Measurements from ENCODE around the gene TRIM31. TPM values are rescaled to one million over a fixed set of nuclear protein-coding genes. Genes with fewer than 3 reads are reported as not detected.
"Not testable (repeated sequence)": the region's sequence is repeated elsewhere in the genome, so short reads cannot be mapped to it uniquely, and the experiment has no call there.

Gene TRIM31
- polyA plus RNA-seq, 4 donors = 5.2 to 41.6 (median 32.7) TPM

- DNase-seq = peak; percentile 71 to 90
- WGBS, 3 donors = 16 to 52% (median 18%) methylated on average over 2 of the region's 2 CpGs
- H3K4me3 ChIP-seq (ENCODE audit: low read depth in 1 of 3, low read length in 3 of 3) = no peak overlapping the region
- H3K36me3 ChIP-seq (ENCODE audit: control insufficient read depth in 3 of 3, insufficient read depth in 2 of 3, low read depth in 1 of 3, low read length in 3 of 3) = peaks cover 0 to 12% (median 2%) of the 10 kb centered on the region in 3 donors
- FAIRE-seq = no peak
- no peaks in the 10 kb centered on the region for H3K9me3 ChIP-seq (ENCODE audit: control insufficient read depth in 2 of 2, insufficient read depth in 1 of 2, low read depth in 1 of 2, low read length in 1 of 2)
- peak overlapping the region in 1 of 3 donors; percentile 81 for H3K27ac ChIP-seq (ENCODE audit: low read depth in 1 of 3, low read length in 2 of 3)
- peaks cover 1 to 18% (median 4%) of the 10 kb centered on the region in 3 donors for H3K4me1 ChIP-seq (ENCODE audit: control insufficient read depth in 3 of 3, insufficient read depth in 2 of 3, low read depth in 1 of 3, low read length in 2 of 3)
- H3K27me3 ChIP-seq (ENCODE audit: control insufficient read depth in 3 of 3, insufficient read depth in 3 of 3, low read length in 3 of 3) = peaks cover 0 to 8% (median 0%) of the 10 kb centered on the region in 3 donors
These were observed 30.9 kb upstream of the TRIM31 start for GRCh38 chr6:30143780-30144179.

GRCh38 chr6:30142665-30143064 is 29.8 kb upstream of the TRIM31 start:
- Histone ChIP-seq H3K36me3 (ENCODE audit: control insufficient read depth in 3 of 3, insufficient read depth in 2 of 3, low read depth in 1 of 3, low read length in 3 of 3) (peaks cover 0 to 9% (median under 1%) of the 10 kb centered on the region in 3 donors), H3K4me3 (ENCODE audit: low read depth in 1 of 3, low read length in 3 of 3) (no peak overlapping the region), H3K9me3 (ENCODE audit: control insufficient read depth in 2 of 2, insufficient read depth in 1 of 2, low read depth in 1 of 2, low read length in 1 of 2) (no peaks in the 10 kb centered on the region), H3K27me3 (ENCODE audit: control insufficient read depth in 3 of 3, insufficient read depth in 3 of 3, low read length in 3 of 3) (peaks cover 0 to 8% (median 0%) of the 10 kb centered on the region in 3 donors), H3K4me1 (ENCODE audit: control insufficient read depth in 3 of 3, insufficient read depth in 2 of 3, low read depth in 1 of 3, low read length in 2 of 3) (peaks cover 1 to 22% (median 4%) of the 10 kb centered on the region in 3 donors), H3K27ac (ENCODE audit: low read depth in 1 of 3, low read length in 2 of 3) (no peak overlapping the region)
- WGBS, 3 donors = 65 to 76% (median 68%) methylated on average over 3 of the region's 3 CpGs
- FAIRE-seq (no peak), DNase-seq (no peak)

- 84 to 91% (median 90%) methylated on average over 8 of the region's 8 CpGs for WGBS, 3 donors
- not testable (repeated sequence) for H3K4me3 ChIP-seq (ENCODE audit: low read depth in 1 of 3, low read length in 3 of 3); H3K27ac ChIP-seq (ENCODE audit: low read depth in 1 of 3, low read length in 2 of 3); FAIRE-seq; H3K27me3 ChIP-seq (ENCODE audit: control insufficient read depth in 3 of 3, insufficient read depth in 3 of 3, low read length in 3 of 3); DNase-seq; H3K36me3 ChIP-seq (ENCODE audit: control insufficient read depth in 3 of 3, insufficient read depth in 2 of 3, low read depth in 1 of 3, low read length in 3 of 3); H3K9me3 ChIP-seq (ENCODE audit: control insufficient read depth in 2 of 2, insufficient read depth in 1 of 2, low read depth in 1 of 2, low read length in 1 of 2)
- peaks cover 1 to 37% (median 5%) of the 10 kb centered on the region in 3 donors for H3K4me1 ChIP-seq (ENCODE audit: control insufficient read depth in 3 of 3, insufficient read depth in 2 of 3, low read depth in 1 of 3, low read length in 2 of 3)
These were observed 27.4 kb upstream of the TRIM31 start for GRCh38 chr6:30140240-30140639.

- Histone ChIP-seq H3K4me1 (ENCODE audit: control insufficient read depth in 3 of 3, insufficient read depth in 2 of 3, low read depth in 1 of 3, low read length in 2 of 3) (peaks cover 0 to 39% (median 3%) of the 10 kb centered on the region in 3 donors), H3K36me3 (ENCODE audit: control insufficient read depth in 3 of 3, insufficient read depth in 2 of 3, low read depth in 1 of 3, low read length in 3 of 3) (no peaks in the 10 kb centered on the region), H3K4me3 (ENCODE audit: low read depth in 1 of 3, low read length in 3 of 3) (peak overlapping the region in 2 of 3 donors; percentile 17 to 44), H3K27ac (ENCODE audit: low read depth in 1 of 3, low read length in 2 of 3) (peak overlapping the region in 2 of 3 donors; percentile 75 to 77), H3K27me3 (ENCODE audit: control insufficient read depth in 3 of 3, insufficient read depth in 3 of 3, low read length in 3 of 3) (peaks cover 0 to 7% (median 0%) of the 10 kb centered on the region in 3 donors), H3K9me3 (ENCODE audit: control insufficient read depth in 2 of 2, insufficient read depth in 1 of 2, low read depth in 1 of 2, low read length in 1 of 2) (peaks cover 0 to 2% of the 10 kb centered on the region in 2 donors)
- DNase-seq (no peak), FAIRE-seq (no peak)
- 71 to 78% (median 72%) methylated on average over 11 of the region's 11 CpGs for WGBS, 3 donors
These were observed 23.8 kb upstream of the TRIM31 start for GRCh38 chr6:30136570-30137286.

- peak; percentile 91 to 95 for DNase-seq
- Histone ChIP-seq H3K9me3 (ENCODE audit: control insufficient read depth in 2 of 2, insufficient read depth in 1 of 2, low read depth in 1 of 2, low read length in 1 of 2) (peaks cover 0 to 2% of the 10 kb centered on the region in 2 donors), H3K36me3 (ENCODE audit: control insufficient read depth in 3 of 3, insufficient read depth in 2 of 3, low read depth in 1 of 3, low read length in 3 of 3) (no peaks in the 10 kb centered on the region), H3K4me3 (ENCODE audit: low read depth in 1 of 3, low read length in 3 of 3) (peak within 1 kb of the TSS in 2 of 3 donors; percentile 17 to 44), H3K4me1 (ENCODE audit: control insufficient read depth in 3 of 3, insufficient read depth in 2 of 3, low read depth in 1 of 3, low read length in 2 of 3) (peaks cover 0 to 47% (median 3%) of the 10 kb centered on the region in 3 donors), H3K27me3 (ENCODE audit: control insufficient read depth in 3 of 3, insufficient read depth in 3 of 3, low read length in 3 of 3) (peaks cover 0 to 3% (median 0%) of the 10 kb centered on the region in 3 donors), H3K27ac (ENCODE audit: low read depth in 1 of 3, low read length in 2 of 3) (peak within 1 kb of the TSS; percentile 75 to 77 (median 75))
- FAIRE-seq = no peak
- WGBS, 3 donors = 20 to 56% (median 25%) methylated on average over 4 of the region's 4 CpGs
These were observed 22.9 kb upstream of the TRIM31 start, which contains the start of gene TRIM40 for GRCh38 chr6:30135757-30136156. Gene TRIM40 (plus strand): TSS chr6:30136140. CDS start chr6:30137037, 897 bp downstream.

GRCh38 chr6:30135147-30135546 is 22.3 kb upstream of the TRIM31 start:
- H3K4me3 ChIP-seq (ENCODE audit: low read depth in 1 of 3, low read length in 3 of 3) = no peak overlapping the region
- H3K27me3 ChIP-seq (ENCODE audit: control insufficient read depth in 3 of 3, insufficient read depth in 3 of 3, low read length in 3 of 3) = peaks cover 0 to 3% (median 0%) of the 10 kb centered on the region in 3 donors
- H3K36me3 ChIP-seq (ENCODE audit: control insufficient read depth in 3 of 3, insufficient read depth in 2 of 3, low read depth in 1 of 3, low read length in 3 of 3) = no peaks in the 10 kb centered on the region
- 67 to 83% (median 77%) methylated on average over 2 of the region's 2 CpGs for WGBS, 3 donors
- FAIRE-seq = no peak
- H3K4me1 ChIP-seq (ENCODE audit: control insufficient read depth in 3 of 3, insufficient read depth in 2 of 3, low read depth in 1 of 3, low read length in 2 of 3) = peaks cover 0 to 53% (median 6%) of the 10 kb centered on the region in 3 donors
- peaks cover 0 to 2% of the 10 kb centered on the region in 2 donors for H3K9me3 ChIP-seq (ENCODE audit: control insufficient read depth in 2 of 2, insufficient read depth in 1 of 2, low read depth in 1 of 2, low read length in 1 of 2)
- no peak for DNase-seq
- peak overlapping the region in 1 of 3 donors; percentile 77 for H3K27ac ChIP-seq (ENCODE audit: low read depth in 1 of 3, low read length in 2 of 3)

GRCh38 chr6:30131947-30132497 is 19.1 kb upstream of the TRIM31 start:
- Histone ChIP-seq H3K27ac (ENCODE audit: low read depth in 1 of 3, low read length in 2 of 3) (peak overlapping the region in 1 of 3 donors; percentile 42), H3K27me3 (ENCODE audit: control insufficient read depth in 3 of 3, insufficient read depth in 3 of 3, low read length in 3 of 3) (peaks cover 0 to 17% (median 4%) of the 10 kb centered on the region in 3 donors), H3K36me3 (ENCODE audit: control insufficient read depth in 3 of 3, insufficient read depth in 2 of 3, low read depth in 1 of 3, low read length in 3 of 3) (no peaks in the 10 kb centered on the region), H3K9me3 (ENCODE audit: control insufficient read depth in 2 of 2, insufficient read depth in 1 of 2, low read depth in 1 of 2, low read length in 1 of 2) (peaks cover 0 to 2% of the 10 kb centered on the region in 2 donors), H3K4me1 (ENCODE audit: control insufficient read depth in 3 of 3, insufficient read depth in 2 of 3, low read depth in 1 of 3, low read length in 2 of 3) (peaks cover 0 to 63% (median 10%) of the 10 kb centered on the region in 3 donors), H3K4me3 (ENCODE audit: low read depth in 1 of 3, low read length in 3 of 3) (no peak overlapping the region)
- no peak for FAIRE-seq
- 64 to 76% (median 71%) methylated on average over 2 of the region's 2 CpGs for WGBS, 3 donors
- no peak for DNase-seq

Data from small intestine (tissue), 7 donors.